Left cardiac atrium (tissue), 4 donors: ENCODE measurements around the gene YWHAE. TPM values are rescaled to one million over a fixed set of nuclear protein-coding genes. Genes with fewer than 3 reads are reported as not detected.
"Not testable (repeated sequence)": the region's sequence is repeated elsewhere in the genome, so short reads cannot be mapped to it uniquely, and the experiment has no call there.

ENCODE experiments used
- ATAC-seq, 2 donors: fragments of 200-7000 bp; cut with Tn5 transposase; one replicate each; pipeline ENCODE4 v1.9.1; 2020; ENCODE audit warnings: mild to moderate bottlenecking in 2 of 2, moderate library complexity in 2 of 2
- DNase-seq: peaks from one replicate; pipeline ENCODE4 v3.0.0-alpha.2; 2020
- intact Hi-C, 2 donors: fragments of 100-400 bp; cut with DNase I; formaldehyde crosslinking; loops; one replicate each; pipeline versions ENCODE4 v1.14.1 to v1.15.1; 2022 to 2023
- total RNA-seq, 2 donors: library from RNA; stranded (reverse); fragmentation: NEBNext Ultra II Directional; extraction: Animal tissue kit (Norgen Biotek cat#: 25700); gene quantifications; one replicate each; pipeline ENCODE4 v1.2.1, GENCODE V29; 2021
- donor health status: DM: no; HTN: yes; CAD: no.
- donor health status: DM: no; HTN: yes; CAD: no; lungs with severe emphysema.
- donor health status: DM: yes; HTN: yes; CAD: no.
- donor health status: Dilated cardiomyopathy.

YWHAE gene
- total RNA-seq, 2 donors from 2014 or later, result 491 to 596 TPM

GRCh38 chr17:1354030-1354429 is 46.0 kb downstream of the YWHAE start:
- intact Hi-C loops, result no loop called here
- ATAC-seq (no peak), DNase-seq (no peak)

- ATAC-seq, intact Hi-C loops, DNase-seq: not testable (repeated sequence)
Observed at GRCh38 chr17:1352530-1352929, 47.5 kb downstream of the YWHAE start.

GRCh38 chr17:1351971-1352370 is 48.1 kb downstream of the YWHAE start:
- no peak for ATAC-seq
- DNase-seq, result no peak
- intact Hi-C loops, result no loop called here

- ATAC-seq (no peak), DNase-seq (no peak)
- intact Hi-C loops, result no loop called here
Observed at GRCh38 chr17:1351275-1351674, 48.7 kb downstream of the YWHAE start.

- DNase-seq (peak; percentile 45), ATAC-seq (peak; percentile 66 to 69)
- intact Hi-C loops, result no loop called here
Observed at GRCh38 chr17:1347589-1348323, 52.3 kb downstream of the YWHAE start.

GRCh38 chr17:1344521-1344920 is 55.5 kb downstream of the YWHAE start:
- DNase-seq (no peak), ATAC-seq (no peak)
- intact Hi-C loops, result no loop called here

GRCh38 chr17:1343554-1343953 is 56.5 kb downstream of the YWHAE start:
- ATAC-seq (no peak), DNase-seq (no peak)
- intact Hi-C loops, result no loop called here

GRCh38 chr17:1340371-1340770 is 59.7 kb downstream of the YWHAE start:
- intact Hi-C loops, result no loop called here
- DNase-seq (no peak), ATAC-seq (no peak)

GRCh38 chr17:1331708-1332107 is 68.3 kb downstream of the YWHAE start:
- DNase-seq (no peak), ATAC-seq (peak; percentile 71 to 91)
- intact Hi-C loops, result loop anchor here (2.0 to 10.0 kb wide), 4 partner anchors 54 to 207 kb away; partner anchors contain the start of gene TRARG1 (in 1 of the 2)

GRCh38 chr17:1329745-1330343 is 70.2 kb downstream of the YWHAE start:
- peak in 1 of 2 donors; percentile 75 for ATAC-seq
- intact Hi-C loops, result loop anchor here (2.0 to 10.0 kb wide), 4 partner anchors 53 to 205 kb away; partner anchors contain the start of gene TRARG1 (in 1 of the 2)
- no peak for DNase-seq

GRCh38 chr17:1328437-1328836 is 71.6 kb downstream of the YWHAE start:
- no peak for DNase-seq
- no peak for ATAC-seq
- intact Hi-C loops, result no loop called here

- ATAC-seq, result no peak
- intact Hi-C loops, result no loop called here
- DNase-seq, result no peak
Observed at GRCh38 chr17:1325766-1326165, 74.3 kb downstream of the YWHAE start.

GRCh38 chr17:1324201-1324771 is 75.7 kb downstream of the YWHAE start:
- intact Hi-C loops, result no loop called here
- ATAC-seq (no peak), DNase-seq (no peak)

GRCh38 chr17:1323336-1323735 is 76.7 kb downstream of the YWHAE start:
- no peak for DNase-seq
- no peak for ATAC-seq
- intact Hi-C loops, result no loop called here

- no peak for ATAC-seq
- intact Hi-C loops, result no loop called here
Observed at GRCh38 chr17:1322480-1322879, 77.5 kb downstream of the YWHAE start.

GRCh38 chr17:1322014-1322428 is 78.0 kb downstream of the YWHAE start:
- no peak for DNase-seq
- intact Hi-C loops, result no loop called here
- no peak for ATAC-seq

More at GRCh38 chr17:1322480-1322879, 77.5 kb downstream of the YWHAE start:
- no peak for DNase-seq

GRCh38 chr17:1315891-1316403 is 84.1 kb downstream of the YWHAE start:
- intact Hi-C loops, result no loop called here
- DNase-seq (no peak), ATAC-seq (peak; percentile 44 to 83)

GRCh38 chr17:1315409-1315808 is 84.6 kb downstream of the YWHAE start:
- intact Hi-C loops, result no loop called here
- ATAC-seq (peak; percentile 27 to 71), DNase-seq (peak; percentile 52)

- ATAC-seq, result peak in 1 of 2 donors; percentile 62
- intact Hi-C loops, result loop anchor here in 1 of 2 donors (2.0 kb wide), 1 partner anchor 21 kb away; no protein-coding TSS in a partner anchor
- no peak for DNase-seq
Observed at GRCh38 chr17:1313270-1314005, 86.6 kb downstream of the YWHAE start.
